Smooth muscle cell (in vitro differentiated cells): ENCODE results near the gene CEP104. TPM values are rescaled to one million over a fixed set of nuclear protein-coding genes. Genes with fewer than 3 reads are reported as not detected.

Source experiments
- DNase-seq: peaks from one replicate; lab custom pipeline; 2025; ENCODE audit not compliant: unreplicated experiment; lab: John Stamatoyannopoulos, UW
- H2AFZ ChIP-seq: fragments of 200-600 bp; sonication (generic); 2 replicates; pipeline ENCODE4 v1.6.0; 2016; ENCODE audit warnings: antibody characterized with exemption, low read depth, mild to moderate bottlenecking
- H3F3A ChIP-seq: fragments of 200-600 bp; sonication (generic); 2 replicates; pipeline ENCODE4 v1.6.0; 2017; ENCODE audit warnings: antibody characterized with exemption, low read depth
- H3K27ac ChIP-seq: fragments of 200-600 bp; sonication (generic); 2 replicates; pipeline ENCODE4 v1.5.1; 2016; ENCODE audit warnings: low read depth, mild to moderate bottlenecking
- H3K27me3 ChIP-seq: fragments of 200-600 bp; sonication (generic); 2 replicates; pipeline ENCODE4 v1.6.1; 2016; ENCODE audit warnings: low read depth, mild to moderate bottlenecking
- H3K36me3 ChIP-seq: fragments of 200-600 bp; sonication (generic); 2 replicates; pipeline ENCODE4 v1.5.1; 2016; ENCODE audit warnings: low read depth
- H3K4me1 ChIP-seq: fragments of 200-600 bp; sonication (generic); 2 replicates; pipeline ENCODE4 v1.5.1; 2016; ENCODE audit warnings: low read depth
- H3K4me2 ChIP-seq: fragments of 200-600 bp; sonication (generic); 2 replicates; pipeline ENCODE4 v1.6.0; 2016; ENCODE audit warnings: mild to moderate bottlenecking
- H3K4me3 ChIP-seq: fragments of 200-600 bp; sonication (generic); 2 replicates; pipeline ENCODE4 v1.5.1; 2016; ENCODE audit warnings: mild to moderate bottlenecking
- H3K79me2 ChIP-seq: fragments of 200-600 bp; sonication (generic); 2 replicates; pipeline ENCODE4 v1.6.0; 2016; ENCODE audit warnings: low read depth, mild to moderate bottlenecking
- H3K9ac ChIP-seq: fragments of 200-600 bp; sonication (generic); 2 replicates; pipeline ENCODE4 v1.6.0; 2016; ENCODE audit warnings: low read depth
- H3K9me3 ChIP-seq: fragments of 200-600 bp; sonication (generic); replicated peaks from 2 replicates; pipeline ENCODE4 v1.5.1; 2016; ENCODE audit warnings: low read depth
- H4K20me1 ChIP-seq: fragments of 200-600 bp; sonication (generic); 2 replicates; pipeline ENCODE4 v1.6.0; 2016; ENCODE audit warnings: low read depth
- CTCF ChIP-seq: fragments of 200-600 bp; sonication (generic); IDR thresholded peaks from 2 replicates; pipeline ENCODE4 v1.5.1; 2017; ENCODE audit warnings: borderline replicate concordance, mild to moderate bottlenecking, antibody characterized with exemption; ENCODE audit not compliant: insufficient read depth, poor library complexity, severe bottlenecking
- WGBS: methylation state at CpG from one replicate; pipeline ENCODE4 v1.1.7; 2016; ENCODE audit warnings: low lambda C conversion rate; 5-methylcytosine and 5-hydroxymethylcytosine counted together
- polyA plus RNA-seq: library from polyadenylated mRNA; unstranded; fragments of >200 nt; fragmentation: Nextera tagmentation; extraction: Ambion mirVana; gene quantifications from 2 replicates; pipeline ENCODE4 v1.2.1, GENCODE V29; 2016
- total RNA-seq: library from RNA; depleted of rRNA; stranded (reverse); fragments of >200 nt; gene quantifications from 2 replicates; pipeline ENCODE4 v1.2.3, GENCODE V29; 2014

The CEP104 gene
- total and polyA plus RNA-seq, 2 experiments from 2014 or later: 16.8 to 25.4 TPM

GRCh38 chr1:3779265-3779911 is 77.6 kb downstream of the CEP104 start:
- H3K36me3 ChIP-seq: peaks cover 5% of the 10 kb centered on the region
- no peak overlapping the region for H3K4me2 ChIP-seq

GRCh38 chr1:3778590-3779264 is 78.3 kb downstream of the CEP104 start:
- H3K79me2 ChIP-seq: no peaks in the 10 kb centered on the region
- H3K4me3 ChIP-seq: no peak overlapping the region
- H3K27ac ChIP-seq: no peak overlapping the region
- H3K4me2 ChIP-seq: no peak overlapping the region
- WGBS: 94% methylated on average over 12 of the region's 14 CpGs
- no peak overlapping the region for H2AFZ ChIP-seq
- H3K9ac ChIP-seq: no peak overlapping the region
- H4K20me1 ChIP-seq: no peaks in the 10 kb centered on the region
- no peak for DNase-seq
- H3K9me3 ChIP-seq: no peaks in the 10 kb centered on the region
- no peaks in the 10 kb centered on the region for H3K27me3 ChIP-seq
- peaks cover 12% of the 10 kb centered on the region for H3K4me1 ChIP-seq
- no peaks in the 10 kb centered on the region for H3F3A ChIP-seq
- H3K36me3 ChIP-seq: peaks cover 5% of the 10 kb centered on the region
- no peak for TF ChIP-seq CTCF

More at GRCh38 chr1:3779265-3779911, 77.6 kb downstream of the CEP104 start:
- Histone ChIP-seq H2AFZ (no peak overlapping the region), H3K4me3 (no peak overlapping the region), H3K9ac (no peak overlapping the region), H3K79me2 (no peaks in the 10 kb centered on the region), H3K9me3 (no peaks in the 10 kb centered on the region), H3K4me1 (peaks cover 12% of the 10 kb centered on the region), H3K27ac (no peak overlapping the region), H3F3A (no peaks in the 10 kb centered on the region), H4K20me1 (no peaks in the 10 kb centered on the region), H3K27me3 (no peaks in the 10 kb centered on the region)
- TF ChIP-seq CTCF: no peak
- DNase-seq: no peak
- WGBS: 95% methylated on average over 23 of the region's 23 CpGs

GRCh38 chr1:3777647-3778589 is 79.1 kb downstream of the CEP104 start:
- Histone ChIP-seq H3K4me3 (no peak overlapping the region), H3K27me3 (no peaks in the 10 kb centered on the region), H3K9ac (no peak overlapping the region), H3K27ac (no peak overlapping the region), H3K36me3 (peaks cover 5% of the 10 kb centered on the region), H2AFZ (no peak overlapping the region), H3F3A (peaks cover 3% of the 10 kb centered on the region), H3K9me3 (no peaks in the 10 kb centered on the region), H3K4me2 (no peak overlapping the region), H3K4me1 (peaks cover 12% of the 10 kb centered on the region), H3K79me2 (no peaks in the 10 kb centered on the region), H4K20me1 (no peaks in the 10 kb centered on the region)
- TF ChIP-seq CTCF: no peak
- 86% methylated on average over 20 of the region's 20 CpGs for WGBS
- DNase-seq: no peak
